H1 (cell line): ENCODE results near the gene GNAT1. TPM values are rescaled to one million over a fixed set of nuclear protein-coding genes. Genes with fewer than 3 reads are reported as not detected.

Experiments used
- CTCF ChIA-PET: fragments of 300-600 bp; sonication (Branson Sonifier 250); formaldehyde crosslinking; loops from one replicate; lab custom pipeline; 2021; ENCODE audit not compliant: partially characterized antibody; lab: Charles Lee
- POLR2A ChIA-PET: fragments of 300-600 bp; sonication (Branson Sonifier 250); formaldehyde crosslinking; loops from one replicate; lab custom pipeline; 2021; ENCODE audit warnings: inconsistent platforms; ENCODE audit not compliant: partially characterized antibody; lab: Charles Lee
- DNase-seq, 2 experiments: peaks; one replicate each; pipeline versions ENCODE4 v3.0.0 to v3.0.0-alpha.2; 2010 to 2022; ENCODE audit warnings: low spot score in 2 of 2, low read depth in 1 of 2, mixed read lengths in 1 of 2
- FAIRE-seq: peaks from 2 replicates; lab custom pipeline; 2011; peaks lifted over from hg19 to GRCh38; lab: Jason Lieb, UNC
- H2AFZ ChIP-seq: 2 replicates; pipeline ENCODE4 v1.8.1; 2012; ENCODE audit warnings: low read length, inconsistent platforms
- H2AK5ac ChIP-seq: 2 replicates; pipeline ENCODE4 v1.6.1; 2013; ENCODE audit warnings: low read depth, low read length
- H2BK120ac ChIP-seq: replicated peaks from 2 replicates; pipeline ENCODE3; 2013; ENCODE audit warnings: low read depth, low read length, inconsistent platforms
- H2BK12ac ChIP-seq: 2 replicates; pipeline ENCODE4 v1.6.1; 2013; ENCODE audit warnings: low read depth, low read length
- H2BK15ac ChIP-seq: 2 replicates; pipeline ENCODE4 v1.6.1; 2013; ENCODE audit warnings: low read length
- H2BK20ac ChIP-seq: 2 replicates; pipeline ENCODE4 v1.6.1; 2013; ENCODE audit warnings: low read length
- H2BK5ac ChIP-seq: 2 replicates; pipeline ENCODE4 v1.6.1; 2013; ENCODE audit warnings: low read depth, low read length
- H3K14ac ChIP-seq: 2 replicates; pipeline ENCODE4 v1.6.1; 2013; ENCODE audit warnings: inconsistent platforms; ENCODE audit not compliant: insufficient read length
- H3K18ac ChIP-seq: 2 replicates; pipeline ENCODE4 v1.6.1; 2013; ENCODE audit warnings: low read length; ENCODE audit errors: extremely low read depth
- H3K23ac ChIP-seq: 2 replicates; pipeline ENCODE4 v1.6.1; 2013; ENCODE audit warnings: inconsistent platforms; ENCODE audit not compliant: insufficient read length
- H3K23me2 ChIP-seq: 2 replicates; pipeline ENCODE4 v1.6.1; 2013; ENCODE audit warnings: low read depth, low read length
- H3K27ac ChIP-seq: 2 replicates; pipeline ENCODE4 v1.6.1; 2011; ENCODE audit warnings: low read depth, low read length, inconsistent platforms
- H3K27me3 ChIP-seq, 4 experiments: replicated peaks in 1 of 4; 1 replicate in 1 of 4; 2 replicates in 3 of 4; pipeline versions ENCODE4 v1.6.1 to v1.8.1; 2011 to 2013; ENCODE audit warnings: low read length in 3 of 4, mild to moderate bottlenecking in 3 of 4, inconsistent platforms in 2 of 4, mixed read lengths in 2 of 4, moderate library complexity in 1 of 4; ENCODE audit not compliant: control insufficient read depth in 3 of 4, insufficient read depth in 3 of 4; ENCODE audit errors: extremely low read depth in 1 of 4
- H3K36me3 ChIP-seq, 4 experiments: 2 replicates each; pipeline versions ENCODE4 v1.6.1 to v1.8.1; 2011 to 2013; ENCODE audit warnings: mild to moderate bottlenecking in 4 of 4, low read length in 3 of 4, moderate library complexity in 2 of 4, control low read depth in 1 of 4, inconsistent platforms in 1 of 4; ENCODE audit not compliant: insufficient read depth in 4 of 4, control insufficient read depth in 2 of 4
- H3K4ac ChIP-seq: replicated peaks from 2 replicates; pipeline ENCODE3; 2013; ENCODE audit warnings: low read length, low read depth, mixed read lengths, inconsistent platforms; ENCODE audit not compliant: insufficient read length
- H3K4me1 ChIP-seq, 4 experiments: replicated peaks in 1 of 4; 1 replicate in 1 of 4; 2 replicates in 3 of 4; pipeline versions ENCODE4 v1.6.1 to v1.8.1; 2011 to 2013; ENCODE audit warnings: low read length in 3 of 4, inconsistent platforms in 2 of 4, mixed read lengths in 1 of 4; ENCODE audit not compliant: insufficient read depth in 4 of 4, control insufficient read depth in 3 of 4
- H3K4me2 ChIP-seq, 2 experiments: 2 replicates each; pipeline versions ENCODE4 v1.6.1 to v1.8.1; 2011 to 2013; ENCODE audit warnings: low read depth in 2 of 2, low read length in 2 of 2, control low read depth in 1 of 2, inconsistent platforms in 1 of 2, mild to moderate bottlenecking in 1 of 2; ENCODE audit not compliant: insufficient read depth in 1 of 2
- H3K4me3 ChIP-seq, 4 experiments: fragments of 200-600, 300-600 bp in 1 of 4; sonication (generic), shearing (Covaris generic), sonication (Bioruptor Twin) in 1 of 4; 2 replicates each; pipeline versions ENCODE4 v1.5.1 to v1.8.1; 2011 to 2016; ENCODE audit warnings: low read length in 4 of 4, low read depth in 3 of 4, control low read depth in 2 of 4, inconsistent platforms in 2 of 4, mild to moderate bottlenecking in 2 of 4, mixed read lengths in 1 of 4, moderate library complexity in 1 of 4; ENCODE audit not compliant: insufficient read depth in 2 of 4; ENCODE audit errors: extremely low read depth in 1 of 4
- H3K56ac ChIP-seq: replicated peaks from 2 replicates; pipeline ENCODE3; 2013; ENCODE audit warnings: low read depth, mild to moderate bottlenecking, mixed read lengths, low read length, inconsistent platforms; ENCODE audit not compliant: insufficient read length
- H3K79me1 ChIP-seq: 2 replicates; pipeline ENCODE4 v1.6.1; 2013; ENCODE audit warnings: low read depth, low read length, control low read depth
- H3K79me2 ChIP-seq, 2 experiments: 2 replicates each; pipeline versions ENCODE4 v1.6.1 to v1.8.1; 2012 to 2013; ENCODE audit warnings: low read length in 2 of 2, mild to moderate bottlenecking in 2 of 2, inconsistent platforms in 1 of 2; ENCODE audit not compliant: insufficient read depth in 2 of 2, control insufficient read depth in 1 of 2
- H3K9ac ChIP-seq, 4 experiments: replicated peaks in 1 of 4; 1 replicate in 1 of 4; 2 replicates in 3 of 4; pipeline versions ENCODE4 v1.6.1 to v1.8.1; 2011 to 2013; ENCODE audit warnings: low read depth in 3 of 4, low read length in 3 of 4, control low read depth in 2 of 4, mild to moderate bottlenecking in 2 of 4, moderate library complexity in 2 of 4, inconsistent platforms in 1 of 4; ENCODE audit errors: extremely low read depth in 1 of 4
- H3K9me3 ChIP-seq, 2 experiments: 2 replicates each; pipeline versions ENCODE4 v1.6.1 to v1.8.1; 2012 to 2013; ENCODE audit warnings: mild to moderate bottlenecking in 2 of 2, moderate library complexity in 2 of 2, control low read depth in 1 of 2, inconsistent platforms in 1 of 2, low read depth in 1 of 2, low read length in 1 of 2, mixed read lengths in 1 of 2; ENCODE audit not compliant: insufficient read depth in 2 of 2
- H4K20me1 ChIP-seq, 2 experiments: replicated peaks in 1 of 2; 2 replicates each; pipeline versions ENCODE3 to v1.8.1; 2011 to 2013; ENCODE audit warnings: inconsistent platforms in 2 of 2, low read length in 2 of 2, mild to moderate bottlenecking in 1 of 2; ENCODE audit not compliant: insufficient read depth in 2 of 2, control insufficient read depth in 1 of 2
- H4K5ac ChIP-seq: 2 replicates; pipeline ENCODE4 v1.6.1; 2013; ENCODE audit warnings: low read length, low read depth, mixed read lengths, inconsistent platforms; ENCODE audit not compliant: insufficient read length
- H4K8ac ChIP-seq: 2 replicates; pipeline ENCODE4 v1.8.0; 2013; ENCODE audit warnings: mild to moderate bottlenecking, moderate library complexity, low read length, inconsistent platforms; ENCODE audit not compliant: insufficient read depth; ENCODE audit errors: extremely low read depth
- H4K91ac ChIP-seq: replicated peaks from 2 replicates; pipeline ENCODE3; 2013; ENCODE audit warnings: low read length, mixed read lengths, inconsistent platforms; ENCODE audit not compliant: insufficient read length
- WGBS, 2 experiments: shearing (Covaris generic) in 1 of 2; methylation state at CpG; one replicate each; pipeline versions ENCODE4 v1.1.6 to v1.1.7; 2013 to 2015; ENCODE audit warnings: low lambda C conversion rate in 2 of 2, mixed read lengths in 2 of 2, inconsistent platforms in 1 of 2, low coverage in 1 of 2, missing lambda C conversion rate in 1 of 2; ENCODE audit not compliant: insufficient replicate concordance in 2 of 2, insufficient coverage in 1 of 2, insufficient read length in 1 of 2; ENCODE audit errors: extremely low coverage in 1 of 2, missing lambda C conversion rate in 1 of 2; 5-methylcytosine and 5-hydroxymethylcytosine counted together
- polyA plus RNA-seq, 7 experiments: library from polyadenylated mRNA; depleted of rRNA in 3 of 7; stranded (reverse) in 5 of 7; unstranded in 2 of 7; fragments of >200 nt in 5 of 7; fragments of 200-250 nt in 2 of 7; gene quantifications; 1 replicate in 5 of 7; 2 replicates in 1 of 7; 4 replicates in 1 of 7; pipeline versions ENCODE4 v1.2.1 to v1.2.3, GENCODE V29; 2011 to 2013; ENCODE audit warnings: missing spikeins in 2 of 7, mixed read lengths in 2 of 7
- total RNA-seq: library from RNA; stranded (reverse); fragmentation: NEBNext Ultra II Directional; extraction: Animal tissue kit (Norgen Biotek cat#: 25700); gene quantifications from 2 replicates; pipeline ENCODE4 v1.2.1, GENCODE V29; 2021

Gene GNAT1
- total and polyA plus RNA-seq, 2 of the 8 experiments (the other 6 are each of a cell fraction or from before 2014, with no cell fraction given) = 0.08 TPM; not detected in 1

DNA sequence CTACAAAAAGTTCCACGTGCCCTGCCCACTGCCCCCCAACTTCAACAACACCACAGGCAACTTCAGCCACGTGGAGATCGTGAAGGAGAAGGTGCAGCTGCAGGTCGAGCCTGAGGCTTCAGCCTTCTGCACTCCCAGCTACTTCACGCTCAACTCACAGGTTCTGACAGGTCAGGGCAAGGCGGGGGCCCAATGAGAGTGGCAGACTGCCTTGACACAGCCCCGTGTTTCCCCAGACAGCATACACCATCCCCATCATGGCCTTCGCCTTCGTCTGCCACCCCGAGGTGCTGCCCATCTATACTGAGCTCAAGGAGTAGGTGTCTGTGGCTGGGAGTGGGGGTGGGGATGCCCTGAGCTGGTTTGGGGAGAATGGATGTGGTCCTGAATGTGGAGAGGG, 26.3 kb downstream of the GNAT1 start:
- H3K23ac ChIP-seq = no peak overlapping the region
- H3K4ac ChIP-seq = no peak overlapping the region
- H3K4me1 ChIP-seq = peaks cover 0 to 3% (median 1%) of the 10 kb centered on the region in 4 experiments; a peak in 5 of 7 replicates
- H2BK12ac ChIP-seq = 0 out of 2 replicates have a peak overlapping the region, but pooled peaks have one; percentile 17
- no peak overlapping the region for H2AFZ ChIP-seq
- H3K9me3 ChIP-seq = no peaks in the 10 kb centered on the region
- H2BK120ac ChIP-seq = no peak overlapping the region
- H3K79me1 ChIP-seq = no peaks in the 10 kb centered on the region
- ChIA-PET CTCF (interaction anchor here (0.5 to 48.1 kb wide), 9 partner anchors 10 to 324 kb away, joined by 3 to 2149 read pairs (median 14); partner anchors contain the start of genes GNAI2, GNAT1, HYAL3 and LSMEM2), POLR2A (interaction anchor here (1.3 to 2.5 kb wide), 4 partner anchors 13 to 47 kb away, joined by 3 to 11 read pairs (median 7); partner anchors contain the start of genes GNAI2 and SLC38A3)
- H4K5ac ChIP-seq = no peak overlapping the region
- H4K8ac ChIP-seq = no peak overlapping the region
- H2BK20ac ChIP-seq = no peak overlapping the region
- H4K91ac ChIP-seq = no peak overlapping the region
- no peak overlapping the region for H3K27ac ChIP-seq
- no peak overlapping the region for H3K56ac ChIP-seq
- DNase-seq (no peak), FAIRE-seq (no peak)
- H3K4me3 ChIP-seq = no peak overlapping the region
- H3K36me3 ChIP-seq = no peaks in the 10 kb centered on the region
- no peaks in the 10 kb centered on the region for H3K23me2 ChIP-seq
- H3K4me2 ChIP-seq = no peak overlapping the region
- no peak overlapping the region for H2BK5ac ChIP-seq
- no peak overlapping the region for H2AK5ac ChIP-seq
- no peaks in the 10 kb centered on the region; a peak in 1 of 7 replicates for H3K27me3 ChIP-seq
- no peak overlapping the region for H3K9ac ChIP-seq
- no peaks in the 10 kb centered on the region for H4K20me1 ChIP-seq
- H3K14ac ChIP-seq = no peak overlapping the region
- no peak overlapping the region for H3K18ac ChIP-seq
- no peak overlapping the region for H2BK15ac ChIP-seq
- H3K79me2 ChIP-seq = no peaks in the 10 kb centered on the region
- WGBS, 2 experiments = 73% methylated on average over 10 of the region's 10 CpGs; no CpG with 5 or more reads in 1 of the 2 experiments
